Trophoblast cell (in vitro differentiated cells and primary cell): ENCODE results near the gene C2CD4C.

Source experiments
- DNase-seq, 2 donors: peaks; one replicate each; pipeline ENCODE4 v3.0.0-alpha.2; 2016
- H2AFZ ChIP-seq: 2 replicates; pipeline ENCODE4 v1.6.1; 2013; ENCODE audit warnings: low read length, moderate library complexity, mild to moderate bottlenecking; ENCODE audit not compliant: insufficient read depth, poor library complexity
- H2AK5ac ChIP-seq: 2 replicates; pipeline ENCODE4 v1.6.1; 2013; ENCODE audit warnings: mild to moderate bottlenecking, low read length
- H2BK120ac ChIP-seq: 2 replicates; pipeline ENCODE4 v1.6.1; 2013; ENCODE audit warnings: low read length, mild to moderate bottlenecking, moderate library complexity; ENCODE audit not compliant: insufficient read depth, poor library complexity
- H2BK12ac ChIP-seq: 2 replicates; pipeline ENCODE4 v1.6.1; 2013; ENCODE audit warnings: mild to moderate bottlenecking, low read length, moderate library complexity
- H2BK5ac ChIP-seq: 2 replicates; pipeline ENCODE4 v1.6.1; 2013; ENCODE audit warnings: low read length, low read depth, moderate library complexity, mild to moderate bottlenecking; ENCODE audit not compliant: poor library complexity
- H3K14ac ChIP-seq: 2 replicates; pipeline ENCODE4 v1.6.1; 2013; ENCODE audit warnings: mild to moderate bottlenecking, low read length
- H3K18ac ChIP-seq: 2 replicates; pipeline ENCODE4 v1.6.1; 2013; ENCODE audit warnings: mild to moderate bottlenecking, low read length
- H3K23ac ChIP-seq: 2 replicates; pipeline ENCODE4 v1.6.1; 2013; ENCODE audit warnings: low read length
- H3K27ac ChIP-seq: 2 replicates; pipeline ENCODE4 v1.5.1; 2013; ENCODE audit warnings: low read depth, mild to moderate bottlenecking, inconsistent platforms, low read length, moderate library complexity
- H3K27me3 ChIP-seq: 2 replicates; pipeline ENCODE4 v1.6.1; 2013; ENCODE audit warnings: inconsistent platforms, mild to moderate bottlenecking, low read length, moderate library complexity; ENCODE audit not compliant: insufficient read depth
- H3K36me3 ChIP-seq, 2 experiments: 1 replicate in 1 of 2; 2 replicates in 1 of 2; pipeline ENCODE4 v1.6.1; 2013; ENCODE audit warnings: low read length in 2 of 2, mild to moderate bottlenecking in 2 of 2, moderate library complexity in 1 of 2; ENCODE audit not compliant: insufficient read depth in 2 of 2, control insufficient read depth in 1 of 2
- H3K4ac ChIP-seq: 2 replicates; pipeline ENCODE4 v1.6.1; 2013; ENCODE audit warnings: low read depth, mild to moderate bottlenecking, low read length, moderate library complexity
- H3K4me1 ChIP-seq, 2 experiments: 1 replicate in 1 of 2; 2 replicates in 1 of 2; pipeline ENCODE4 v1.6.1; 2013; ENCODE audit warnings: low read length in 2 of 2, mild to moderate bottlenecking in 2 of 2, moderate library complexity in 1 of 2; ENCODE audit not compliant: insufficient read depth in 2 of 2, control insufficient read depth in 1 of 2
- H3K4me2 ChIP-seq: 2 replicates; pipeline ENCODE4 v1.6.1; 2013; ENCODE audit warnings: inconsistent platforms, mild to moderate bottlenecking, low read length, moderate library complexity
- H3K4me3 ChIP-seq: 2 replicates; pipeline ENCODE4 v1.5.1; 2013; ENCODE audit warnings: mild to moderate bottlenecking, low read depth, low read length, inconsistent platforms
- H3K79me1 ChIP-seq: one replicate; pipeline ENCODE4 v1.6.1; 2013; ENCODE audit warnings: low read length
- H3K79me2 ChIP-seq: 2 replicates; pipeline ENCODE4 v1.6.1; 2013; ENCODE audit warnings: low read length, mild to moderate bottlenecking; ENCODE audit not compliant: control insufficient read depth, insufficient read depth, poor library complexity
- H3K9ac ChIP-seq: 2 replicates; pipeline ENCODE4 v1.6.1; 2013; ENCODE audit warnings: mild to moderate bottlenecking, low read length
- H3K9me3 ChIP-seq: 2 replicates; pipeline ENCODE4 v1.6.1; 2013; ENCODE audit warnings: low read depth, mild to moderate bottlenecking, control low read depth, inconsistent platforms, low read length; ENCODE audit not compliant: insufficient read depth
- H4K12ac ChIP-seq: 2 replicates; pipeline ENCODE4 v1.6.1; 2013; ENCODE audit warnings: low read depth, mild to moderate bottlenecking, low read length, moderate library complexity
- H4K8ac ChIP-seq: 2 replicates; pipeline ENCODE4 v1.6.1; 2013; ENCODE audit warnings: low read depth, mild to moderate bottlenecking, low read length, moderate library complexity
- H4K91ac ChIP-seq: one replicate; pipeline ENCODE4 v1.6.1; 2013; ENCODE audit warnings: low read depth, mild to moderate bottlenecking, low read length, moderate library complexity
- WGBS: extraction: QIAGEN DNeasy Blood & Tissue Kit; methylation state at CpG from one replicate; pipeline ENCODE4 v1.1.7; 2013; ENCODE audit warnings: missing lambda C conversion rate; ENCODE audit not compliant: insufficient read length, insufficient coverage; ENCODE audit errors: extremely low coverage; 5-methylcytosine and 5-hydroxymethylcytosine counted together

Gene C2CD4C

DNA sequence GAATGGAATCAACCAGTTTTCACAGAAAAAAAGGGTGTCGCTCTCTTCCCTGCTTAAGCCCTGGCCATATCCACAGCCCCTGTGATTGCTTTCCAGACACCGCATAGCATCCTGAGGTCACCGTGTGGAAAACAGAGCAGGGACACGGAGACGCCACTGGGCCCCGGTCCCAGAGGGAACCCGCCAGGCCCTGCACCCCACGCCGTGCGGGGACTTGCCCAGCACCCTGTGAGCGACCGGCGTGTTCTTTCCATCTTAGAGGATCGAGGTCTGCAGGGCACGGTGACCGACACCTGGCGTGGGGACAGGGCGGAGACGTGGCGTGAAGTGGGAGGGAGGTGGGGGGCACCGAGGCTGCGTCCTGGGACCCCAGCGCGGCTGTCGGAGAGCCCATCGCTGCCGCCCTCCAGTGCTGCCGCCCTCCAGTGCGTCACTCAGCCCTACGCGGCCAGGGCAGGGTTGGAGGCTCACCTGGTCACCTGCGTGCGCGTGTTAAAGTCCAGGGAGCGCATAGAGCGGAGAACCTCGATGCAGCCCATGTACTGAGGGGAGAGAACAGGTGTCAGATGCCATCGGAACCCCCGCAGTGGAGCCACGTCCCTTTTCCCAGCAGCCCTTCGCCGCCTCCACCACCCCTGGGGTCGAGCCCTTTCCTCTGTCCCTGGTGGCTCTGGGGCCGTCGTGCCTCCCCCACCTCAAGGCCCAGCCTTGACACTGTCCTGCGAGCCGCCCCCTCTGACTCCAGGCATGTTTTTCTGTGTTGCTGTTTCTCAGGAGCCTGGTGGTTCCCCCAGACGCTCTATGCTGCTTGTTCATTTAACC, 31.7 kb upstream of the C2CD4C start:
- DNase-seq: no peak
- Histone ChIP-seq H3K9me3 (peaks cover 17% of the 10 kb centered on the region), H4K12ac (no peak overlapping the region), H3K4me2 (no peak overlapping the region), H2BK12ac (no peak overlapping the region), H3K14ac (no peak overlapping the region), H3K27ac (no peak overlapping the region), H3K27me3 (no peaks in the 10 kb centered on the region), H3K23ac (no peak overlapping the region), H3K9ac (no peak overlapping the region), H3K4me3 (no peak overlapping the region), H3K79me2 (no peaks in the 10 kb centered on the region), H2AFZ (no peak overlapping the region), H2AK5ac (no peak overlapping the region), H3K36me3 (peaks cover 4 to 9% of the 10 kb centered on the region in 2 experiments), H2BK5ac (no peak overlapping the region), H4K8ac (no peak overlapping the region), H2BK120ac (no peak overlapping the region), H3K4ac (no peak overlapping the region), H3K4me1 (no peaks in the 10 kb centered on the region), H4K91ac (no peak overlapping the region), H3K18ac (no peak overlapping the region), H3K79me1 (no peaks in the 10 kb centered on the region)
- WGBS: no CpG with 5 or more reads among the region's 48 CpGs

DNA sequence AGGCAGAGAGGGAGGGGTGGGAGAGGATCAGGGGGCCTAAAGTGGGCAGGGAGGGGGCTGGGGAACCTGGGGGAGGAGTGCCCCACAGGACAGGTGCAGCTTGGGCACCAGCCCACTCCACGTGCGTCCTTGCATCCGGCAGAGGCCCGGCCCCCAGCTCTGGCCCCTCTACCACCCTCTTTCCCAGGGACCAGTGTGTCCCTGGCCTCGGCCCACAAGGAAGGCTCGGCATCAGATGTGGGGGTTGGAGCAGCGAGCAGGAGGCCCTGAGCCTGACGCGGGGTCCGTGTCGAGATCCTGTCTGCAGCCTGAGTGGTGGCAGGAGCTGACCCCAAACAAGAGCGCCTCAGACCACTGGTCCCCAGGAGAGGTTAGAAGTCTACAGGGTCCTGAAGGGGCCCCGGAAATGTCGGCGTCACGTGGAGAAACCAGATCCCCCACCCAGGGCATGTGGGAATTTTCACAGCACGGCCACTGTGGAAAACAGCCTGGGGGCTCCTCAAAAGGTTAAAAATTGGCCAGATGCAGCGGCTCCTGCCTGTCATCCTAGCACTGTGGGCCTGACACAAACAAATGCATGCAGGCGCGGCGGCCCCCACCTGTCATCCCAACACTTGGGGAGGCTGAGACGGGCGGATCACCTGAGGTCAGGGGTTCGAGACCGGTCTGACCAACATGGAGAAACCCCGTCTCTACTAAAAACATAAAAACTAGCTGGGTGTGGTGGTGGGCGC, 30.4 kb upstream of the C2CD4C start:
- Histone ChIP-seq H3K4me3 (no peak overlapping the region), H3K14ac (no peak overlapping the region), H3K18ac (no peak overlapping the region), H4K91ac (no peak overlapping the region), H2BK12ac (no peak overlapping the region), H2AK5ac (no peak overlapping the region), H3K27ac (no peak overlapping the region), H3K79me1 (no peaks in the 10 kb centered on the region), H2BK120ac (no peak overlapping the region), H3K4ac (no peak overlapping the region), H4K12ac (no peak overlapping the region), H3K79me2 (no peaks in the 10 kb centered on the region), H4K8ac (no peak overlapping the region), H3K36me3 (peaks cover 6 to 12% of the 10 kb centered on the region in 2 experiments), H3K9ac (no peak overlapping the region), H2AFZ (no peak overlapping the region), H2BK5ac (no peak overlapping the region), H3K4me2 (no peak overlapping the region), H3K4me1 (no peaks in the 10 kb centered on the region), H3K9me3 (peaks cover 13% of the 10 kb centered on the region), H3K27me3 (no peaks in the 10 kb centered on the region), H3K23ac (no peak overlapping the region)
- no peak for DNase-seq
- no CpG with 5 or more reads among the region's 27 CpGs for WGBS

DNA sequence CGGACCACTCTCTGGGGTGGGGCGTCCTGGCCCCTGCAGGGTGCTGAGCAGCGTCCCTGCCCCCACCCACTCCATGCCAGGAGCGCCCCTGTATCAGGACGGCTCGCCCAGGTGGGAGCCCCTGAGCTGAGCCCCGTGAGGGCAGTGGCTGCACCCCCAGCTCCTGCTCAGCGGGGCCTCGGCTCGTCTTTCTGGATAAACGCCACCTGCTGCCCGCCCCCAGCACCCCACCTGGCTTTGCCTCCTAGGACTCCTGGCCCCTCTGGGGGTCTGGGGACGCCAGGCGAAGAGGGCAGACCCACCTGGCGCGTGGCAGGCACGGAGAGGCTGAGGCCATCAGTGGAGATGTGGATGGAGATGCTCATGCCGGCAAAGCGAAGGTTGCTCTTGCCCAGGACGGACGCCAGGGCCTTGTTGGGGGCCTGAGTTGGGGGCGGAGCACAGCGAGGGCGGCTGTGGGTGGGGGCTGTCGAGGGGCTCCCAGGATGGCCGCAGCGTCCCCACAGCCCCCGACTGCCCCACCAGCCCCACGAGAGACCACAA, 29.5 kb upstream of the C2CD4C start:
- no peak overlapping the region for H3K4me2 ChIP-seq
- H4K8ac ChIP-seq: no peak overlapping the region
- H3K9me3 ChIP-seq: peaks cover 6% of the 10 kb centered on the region
- peaks cover 6 to 16% of the 10 kb centered on the region in 2 experiments for H3K36me3 ChIP-seq
- H3K4me1 ChIP-seq: no peaks in the 10 kb centered on the region
- no peak overlapping the region for H2AFZ ChIP-seq
- no peak overlapping the region for H3K18ac ChIP-seq
- no peak overlapping the region for H3K14ac ChIP-seq
- H3K79me1 ChIP-seq: no peaks in the 10 kb centered on the region
- H3K79me2 ChIP-seq: no peaks in the 10 kb centered on the region
- WGBS: no CpG with 5 or more reads among the region's 29 CpGs
- H3K4me3 ChIP-seq: no peak overlapping the region
- no peak for DNase-seq
- no peak overlapping the region for H2BK12ac ChIP-seq
- H2BK5ac ChIP-seq: no peak overlapping the region
- H4K12ac ChIP-seq: no peak overlapping the region
- no peak overlapping the region for H3K23ac ChIP-seq
- no peak overlapping the region for H4K91ac ChIP-seq
- H2BK120ac ChIP-seq: no peak overlapping the region
- H2AK5ac ChIP-seq: no peak overlapping the region
- H3K27me3 ChIP-seq: no peaks in the 10 kb centered on the region
- H3K9ac ChIP-seq: no peak overlapping the region
- H3K4ac ChIP-seq: no peak overlapping the region
- no peak overlapping the region for H3K27ac ChIP-seq

DNA sequence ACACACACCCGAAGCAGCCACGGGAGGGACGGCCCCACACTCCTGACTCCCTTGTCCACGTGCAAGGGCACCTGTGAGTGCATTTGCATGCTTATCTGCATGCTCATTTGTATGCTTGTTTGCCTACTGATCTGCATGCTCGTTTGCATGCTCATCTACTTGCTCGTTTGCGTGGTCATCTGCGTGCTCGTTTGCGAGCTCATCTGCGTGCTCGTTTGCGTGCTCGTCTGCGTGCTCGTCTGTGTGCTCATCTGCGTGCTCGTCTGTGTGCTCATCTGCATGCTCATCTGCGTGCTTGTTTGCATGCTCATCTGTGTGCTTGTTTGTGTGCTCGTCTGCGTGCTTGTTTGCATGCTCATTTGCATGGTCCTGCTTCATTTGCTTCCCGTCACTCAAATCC, 28.1 kb upstream of the C2CD4C start:
- no peaks in the 10 kb centered on the region for H3K27me3 ChIP-seq
- H2BK5ac ChIP-seq: no peak overlapping the region
- no peak overlapping the region for H3K4ac ChIP-seq
- H3K4me2 ChIP-seq: no peak overlapping the region
- no peak overlapping the region for H2BK12ac ChIP-seq
- no peak overlapping the region for H3K27ac ChIP-seq
- H3K14ac ChIP-seq: no peak overlapping the region
- no peak for DNase-seq
- no peaks in the 10 kb centered on the region for H3K79me2 ChIP-seq
- no peak overlapping the region for H2BK120ac ChIP-seq
- no peak overlapping the region for H4K8ac ChIP-seq
- no peaks in the 10 kb centered on the region for H3K79me1 ChIP-seq
- H2AK5ac ChIP-seq: no peak overlapping the region
- no peak overlapping the region for H3K23ac ChIP-seq
- no peak overlapping the region for H4K91ac ChIP-seq
- H3K36me3 ChIP-seq: peaks cover 6 to 16% of the 10 kb centered on the region in 2 experiments
- H3K9ac ChIP-seq: no peak overlapping the region
- no peak overlapping the region for H4K12ac ChIP-seq
- H2AFZ ChIP-seq: no peak overlapping the region
- H3K4me1 ChIP-seq: no peaks in the 10 kb centered on the region
- H3K9me3 ChIP-seq: peaks cover 3% of the 10 kb centered on the region
- no CpG with 5 or more reads among the region's 22 CpGs for WGBS
- H3K18ac ChIP-seq: no peak overlapping the region
- H3K4me3 ChIP-seq: no peak overlapping the region
